ENCODE data around the gene GATA3.

The GATA3 gene

GRCh38 chr10:8037941-8038894, 16.3 kb upstream of the GATA3 start:
- DNase-seq (ENCODE audit: low read depth in 2 of 2), result no peak

GRCh38 chr10:8039321-8039881, 15.1 kb upstream of the GATA3 start:
- TF ChIP-seq, protein P1, sequence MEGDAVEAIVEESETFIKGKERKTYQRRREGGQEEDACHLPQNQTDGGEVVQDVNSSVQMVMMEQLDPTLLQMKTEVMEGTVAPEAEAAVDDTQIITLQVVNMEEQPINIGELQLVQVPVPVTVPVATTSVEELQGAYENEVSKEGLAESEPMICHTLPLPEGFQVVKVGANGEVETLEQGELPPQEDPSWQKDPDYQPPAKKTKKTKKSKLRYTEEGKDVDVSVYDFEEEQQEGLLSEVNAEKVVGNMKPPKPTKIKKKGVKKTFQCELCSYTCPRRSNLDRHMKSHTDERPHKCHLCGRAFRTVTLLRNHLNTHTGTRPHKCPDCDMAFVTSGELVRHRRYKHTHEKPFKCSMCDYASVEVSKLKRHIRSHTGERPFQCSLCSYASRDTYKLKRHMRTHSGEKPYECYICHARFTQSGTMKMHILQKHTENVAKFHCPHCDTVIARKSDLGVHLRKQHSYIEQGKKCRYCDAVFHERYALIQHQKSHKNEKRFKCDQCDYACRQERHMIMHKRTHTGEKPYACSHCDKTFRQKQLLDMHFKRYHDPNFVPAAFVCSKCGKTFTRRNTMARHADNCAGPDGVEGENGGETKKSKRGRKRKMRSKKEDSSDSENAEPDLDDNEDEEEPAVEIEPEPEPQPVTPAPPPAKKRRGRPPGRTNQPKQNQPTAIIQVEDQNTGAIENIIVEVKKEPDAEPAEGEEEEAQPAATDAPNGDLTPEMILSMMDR (IDR thresholded peaks at IDR 0.05; ENCODE audit: low read depth, low read length), result no peak
- no peak overlapping the region for H3K4me3 ChIP-seq (replicated peaks in 1 of 2; ENCODE audit: low read depth in 2 of 2, low read length in 2 of 2)
- DNase-seq (ENCODE audit: low read depth in 2 of 2), result no peak

More at GRCh38 chr10:8037941-8038894, 16.3 kb upstream of the GATA3 start:
- H3K4me3 ChIP-seq (replicated peaks in 1 of 2; ENCODE audit: low read depth in 2 of 2, low read length in 2 of 2), result no peak overlapping the region
- TF ChIP-seq, protein P1 (IDR thresholded peaks at IDR 0.05; ENCODE audit: low read depth, low read length), result no peak

DNA sequence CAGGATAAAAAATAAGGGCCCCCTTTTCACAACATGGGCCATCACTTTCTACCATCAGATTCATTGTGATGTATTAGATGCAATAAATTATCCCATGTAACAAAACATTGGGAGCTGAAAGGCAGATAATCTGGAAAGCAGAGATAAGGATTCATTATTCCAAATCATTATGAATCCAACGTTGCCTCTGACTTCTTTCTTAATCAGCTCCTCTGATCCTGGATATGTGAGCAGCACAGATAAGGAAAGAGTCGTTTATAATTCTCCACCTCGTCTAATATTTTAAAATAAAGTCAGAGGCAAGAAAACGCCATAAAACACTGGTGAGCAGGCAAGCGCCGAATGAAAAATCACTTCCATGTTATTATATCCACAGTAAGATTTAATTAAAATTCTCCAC, 13.8 kb upstream of the GATA3 start:
- no peak overlapping the region for H3K4me3 ChIP-seq (replicated peaks in 1 of 2; ENCODE audit: low read depth in 2 of 2, low read length in 2 of 2)
- DNase-seq (ENCODE audit: low read depth in 2 of 2), result no peak
- TF ChIP-seq, protein P1 (IDR thresholded peaks at IDR 0.05; ENCODE audit: low read depth, low read length), result no peak

- H3K4me3 ChIP-seq (replicated peaks in 1 of 2; ENCODE audit: low read depth in 2 of 2, low read length in 2 of 2), result no peak overlapping the region
- DNase-seq (ENCODE audit: low read depth in 2 of 2), result no peak
- TF ChIP-seq, protein P1 (IDR thresholded peaks at IDR 0.05; ENCODE audit: low read depth, low read length), result no peak
These were observed 13.1 kb upstream of the GATA3 start for GRCh38 chr10:8041284-8041991.

- TF ChIP-seq, protein P1 (IDR thresholded peaks at IDR 0.05; ENCODE audit: low read depth, low read length), result no peak
- H3K4me3 ChIP-seq (replicated peaks in 1 of 2; ENCODE audit: low read depth in 2 of 2, low read length in 2 of 2), result no peak overlapping the region
- no peak for DNase-seq (ENCODE audit: low read depth in 2 of 2)
These were observed 12.3 kb upstream of the GATA3 start for GRCh38 chr10:8041992-8042720.

Measured in cardiac fibroblast (primary cell).